Brain microvascular endothelial cell (primary cell): ENCODE results near the gene RERE.
A peak's percentile ranks its signal among the peaks of the same experiment; 100 is the strongest.

Source experiments
- DNase-seq: peaks from one replicate; pipeline ENCODE4 v3.0.0-alpha.2; 2020
- H3K27ac ChIP-seq: fragments of 250-450 bp; sonication (Bioruptor Pico); 2 replicates; pipeline ENCODE4 v1.5.1; 2020; ENCODE audit warnings: mild to moderate bottlenecking, moderate library complexity
- H3K27me3 ChIP-seq: fragments of 250-450 bp; sonication (Bioruptor Pico); replicated peaks from 2 replicates; pipeline ENCODE4 v1.5.1; 2020; ENCODE audit warnings: mild to moderate bottlenecking
- H3K36me3 ChIP-seq: fragments of 250-450 bp; sonication (Bioruptor Pico); replicated peaks from 2 replicates; pipeline ENCODE4 v1.5.1; 2020; ENCODE audit warnings: mild to moderate bottlenecking
- H3K4me3 ChIP-seq: 2 replicates; pipeline ENCODE4 v1.5.1; 2011; ENCODE audit warnings: low read depth, mild to moderate bottlenecking, control low read depth, low read length, moderate library complexity
- CTCF ChIP-seq: IDR thresholded peaks from 2 replicates; pipeline ENCODE4 v1.5.1; 2011; ENCODE audit warnings: low read depth, mild to moderate bottlenecking, moderate library complexity, low read length, control low read depth, inconsistent platforms; ENCODE audit errors: missing control alignments
- in situ Hi-C: cut with HindIII; loops from 2 replicates; pipeline ENCODE4 v1.10.0; 2017; ENCODE audit warnings: low sequenced_read_pairs, low pct_ligation_motif_present

RERE gene

DNA sequence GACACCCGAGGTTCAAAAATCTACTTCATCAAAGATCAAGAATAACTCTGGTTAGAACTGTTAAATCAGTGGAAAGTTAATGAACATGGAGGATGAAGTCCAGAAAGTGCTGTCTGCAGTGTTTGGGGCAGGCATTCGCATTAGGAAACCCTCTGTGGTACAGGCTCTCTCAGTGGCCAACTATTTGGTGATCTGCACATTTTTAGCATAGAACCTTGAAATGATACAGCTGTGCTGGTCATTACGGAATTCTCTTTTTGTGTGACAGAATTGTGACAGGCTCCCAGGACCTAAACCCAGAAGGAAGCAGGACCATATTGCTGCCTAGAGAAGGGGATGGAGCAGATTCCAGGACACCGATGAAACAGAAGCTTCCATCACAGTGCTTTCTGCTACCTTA, 410.5 kb downstream of the RERE start:
- no peak overlapping the region for H3K27ac ChIP-seq
- no peaks in the 10 kb centered on the region for H3K27me3 ChIP-seq
- in situ Hi-C loops, result no loop called here
- TF ChIP-seq CTCF, result no peak
- H3K36me3 ChIP-seq, result peaks cover 11% of the 10 kb centered on the region
- DNase-seq, result no peak
- no peak overlapping the region for H3K4me3 ChIP-seq

DNA sequence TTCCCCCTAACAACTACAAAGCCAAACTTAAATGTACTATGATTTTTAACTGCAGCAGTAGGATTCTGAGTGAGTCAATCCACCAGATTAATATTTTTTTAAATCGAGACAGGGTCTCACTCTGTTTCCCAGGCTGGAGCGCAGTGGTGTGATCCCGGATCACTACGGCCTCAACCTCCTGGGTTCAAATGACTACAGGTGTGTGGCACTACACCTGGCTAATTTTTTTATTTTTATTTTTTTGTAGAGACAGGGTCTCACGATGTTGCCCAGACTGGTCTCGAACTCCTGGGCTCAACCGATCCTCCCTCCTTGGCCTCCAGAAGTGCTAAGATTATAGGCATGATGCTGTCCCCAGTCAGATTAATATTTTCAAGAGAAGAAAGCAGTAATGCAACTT, 411.4 kb downstream of the RERE start:
- in situ Hi-C loops, result no loop called here
- Histone ChIP-seq H3K36me3 (peaks cover 14% of the 10 kb centered on the region), H3K27me3 (no peaks in the 10 kb centered on the region), H3K27ac (no peak overlapping the region), H3K4me3 (no peak overlapping the region)
- no peak for TF ChIP-seq CTCF
- no peak for DNase-seq

DNA sequence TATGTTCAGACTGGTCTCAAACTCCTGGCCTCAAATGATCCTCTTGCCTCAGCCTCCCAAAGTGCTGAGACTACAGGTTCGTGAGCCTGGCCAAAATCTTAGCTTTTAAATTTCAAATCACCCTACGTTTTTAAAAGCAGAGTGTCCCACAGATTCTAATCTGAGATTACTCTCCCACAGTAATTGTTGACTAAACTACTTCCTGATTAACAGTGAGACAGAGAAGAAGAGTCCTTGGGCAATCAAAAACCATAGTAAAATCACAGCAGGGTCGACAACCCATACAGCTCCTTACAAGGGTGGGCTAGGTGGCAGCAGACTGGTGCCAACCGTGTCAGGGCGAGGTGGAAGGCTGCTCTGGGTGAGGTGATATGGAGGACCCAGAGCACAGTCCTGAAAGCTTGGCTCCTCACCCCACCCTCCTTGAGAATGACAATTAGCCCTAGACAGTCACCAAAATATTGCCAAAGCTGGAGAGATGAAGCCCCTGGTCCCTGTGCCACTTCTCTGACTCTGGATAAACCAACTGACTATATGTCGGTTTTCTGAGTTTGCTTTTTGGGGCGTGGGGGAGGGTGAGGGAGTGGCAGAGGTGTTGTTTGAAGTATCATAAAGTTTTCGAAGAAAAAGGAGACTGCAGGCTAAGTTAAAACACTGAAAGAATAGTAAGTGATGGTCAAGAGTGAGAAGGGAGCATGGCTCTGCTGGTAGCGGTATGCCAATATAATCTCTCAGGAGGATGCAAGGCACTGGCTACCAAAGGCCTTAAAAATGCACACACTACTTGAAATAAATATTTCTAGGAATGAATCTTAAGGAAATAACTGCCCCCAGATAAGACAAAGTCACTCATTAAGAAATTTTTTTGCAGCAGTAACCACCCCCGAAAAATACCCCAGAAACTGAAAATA, 412.7 kb downstream of the RERE start:
- in situ Hi-C loops, result no loop called here
- TF ChIP-seq CTCF, result no peak
- DNase-seq, result no peak
- Histone ChIP-seq H3K27ac (no peak overlapping the region), H3K4me3 (no peak overlapping the region), H3K36me3 (peaks cover 18% of the 10 kb centered on the region), H3K27me3 (no peaks in the 10 kb centered on the region)

GRCh38 chr1:8402109-8402710, 415.2 kb downstream of the RERE start:
- TF ChIP-seq CTCF, result no peak
- H3K27me3 ChIP-seq, result no peaks in the 10 kb centered on the region
- in situ Hi-C loops, result no loop called here
- H3K36me3 ChIP-seq, result peaks cover 23% of the 10 kb centered on the region
- H3K4me3 ChIP-seq, result no peak overlapping the region
- no peak for DNase-seq
- no peak overlapping the region for H3K27ac ChIP-seq

- in situ Hi-C loops, result no loop called here
- Histone ChIP-seq H3K27ac (peak overlapping the region; percentile 99), H3K4me3 (no peak overlapping the region), H3K27me3 (no peaks in the 10 kb centered on the region), H3K36me3 (peaks cover 17% of the 10 kb centered on the region)
- no peak for DNase-seq
- TF ChIP-seq CTCF, result peak; percentile 38
Measured at GRCh38 chr1:8398677-8399076, 418.8 kb downstream of the RERE start.
